WTC11 (cell line): ENCODE measurements around the gene ARMC8. TPM values are rescaled to one million over a fixed set of nuclear protein-coding genes. Genes with fewer than 3 reads are reported as not detected.

Experiments used
- ATAC-seq: fragments of 200-7000 bp; cut with Tn5 transposase; 2 replicates; pipeline ENCODE4 v1.10.0; 2021; ENCODE audit warnings: mild to moderate bottlenecking, moderate library complexity
- CTCF ChIA-PET: fragments of 300-600 bp; sonication (Branson Sonifier 250); formaldehyde crosslinking; loops from one replicate; lab custom pipeline; 2021; ENCODE audit warnings: antibody characterized with exemption; lab: Charles Lee
- POLR2A ChIA-PET: fragments of 350-600 bp; sonication (Branson Sonifier 250); formaldehyde crosslinking; loops from one replicate; lab custom pipeline; 2021; ENCODE audit warnings: antibody characterized with exemption; lab: Charles Lee
- DNase-seq: peaks from one replicate; pipeline ENCODE4 v3.0.0; 2021; ENCODE audit warnings: low spot score
- H3K27ac Mint-ChIP-seq: 2 replicates; pipeline ENCODE4 v1.8.0; 2021; ENCODE audit warnings: mixed read lengths
- H3K27me3 Mint-ChIP-seq: 2 replicates; pipeline ENCODE4 v1.8.0; 2021; ENCODE audit warnings: low read depth, mild to moderate bottlenecking, moderate library complexity, mixed read lengths
- H3K36me3 Mint-ChIP-seq: 2 replicates; pipeline ENCODE4 v1.8.0; 2021; ENCODE audit warnings: mixed read lengths
- H3K4me1 Mint-ChIP-seq: 2 replicates; pipeline ENCODE4 v1.8.0; 2022; ENCODE audit warnings: mixed read lengths
- H3K4me3 Mint-ChIP-seq: 2 replicates; pipeline ENCODE4 v1.8.0; 2021; ENCODE audit warnings: mild to moderate bottlenecking, moderate library complexity, mixed read lengths
- H3K9me3 Mint-ChIP-seq: 2 replicates; pipeline ENCODE4 v1.8.0; 2021; ENCODE audit warnings: mixed read lengths
- ATF1 ChIP-seq: sonication (generic); formaldehyde crosslinking; IDR thresholded peaks from 2 replicates; pipeline ENCODE4 v1.8.1; 2023; ENCODE audit warnings: mild to moderate bottlenecking, moderate library complexity, missing genetic modification reagents
- ELF4 ChIP-seq: sonication (generic); formaldehyde crosslinking; IDR thresholded peaks from 2 replicates; pipeline ENCODE4 v1.8.1; 2022; ENCODE audit warnings: low read depth, mild to moderate bottlenecking, moderate library complexity, missing genetic modification reagents
- FOXP4 ChIP-seq: sonication (generic); formaldehyde crosslinking; IDR thresholded peaks from 2 replicates; pipeline ENCODE4 v1.8.0; 2022; ENCODE audit warnings: mild to moderate bottlenecking, missing genetic modification reagents
- GRHL2 ChIP-seq: fragments of 250-450 bp; sonication (Bioruptor Pico); IDR thresholded peaks from 2 replicates; pipeline ENCODE4 v1.8.0; 2022; ENCODE audit warnings: mild to moderate bottlenecking, moderate library complexity; ENCODE audit not compliant: insufficient replicate concordance, severe bottlenecking
- HMGXB4 ChIP-seq: sonication (generic); formaldehyde crosslinking; IDR thresholded peaks from 2 replicates; pipeline ENCODE4 v1.8.1; 2023; ENCODE audit warnings: mild to moderate bottlenecking, moderate library complexity, missing genetic modification reagents
- MLX ChIP-seq: sonication (generic); formaldehyde crosslinking; IDR thresholded peaks from 2 replicates; pipeline ENCODE4 v1.8.1; 2023; ENCODE audit warnings: mild to moderate bottlenecking, missing genetic modification reagents, moderate library complexity
- NFE2L1 ChIP-seq: sonication (generic); formaldehyde crosslinking; IDR thresholded peaks from 2 replicates; pipeline ENCODE4 v1.8.1; 2023; ENCODE audit warnings: missing genetic modification reagents
- NFYB ChIP-seq: sonication (generic); formaldehyde crosslinking; conservative IDR thresholded peaks from 2 replicates; pipeline ENCODE4 v1.8.0; 2022; ENCODE audit warnings: low read depth, missing genetic modification reagents
- PRRX2 ChIP-seq: fragments of 250-450 bp; sonication (Bioruptor Pico); IDR thresholded peaks from 2 replicates; pipeline ENCODE4 v1.8.0; 2021; ENCODE audit warnings: mild to moderate bottlenecking
- RELA ChIP-seq: sonication (generic); formaldehyde crosslinking; IDR thresholded peaks from 2 replicates; pipeline ENCODE4 v1.8.1; 2022; ENCODE audit warnings: missing genetic modification reagents, mild to moderate bottlenecking, borderline replicate concordance
- RORB ChIP-seq: fragments of 250-450 bp; sonication (Bioruptor Pico); IDR thresholded peaks from 2 replicates; pipeline ENCODE4 v1.9.0; 2021; ENCODE audit warnings: mild to moderate bottlenecking
- SMAD4 ChIP-seq: sonication (generic); formaldehyde crosslinking; IDR thresholded peaks from 2 replicates; pipeline ENCODE4 v1.8.0; 2022; ENCODE audit warnings: mild to moderate bottlenecking, missing genetic modification reagents
- SOX15 ChIP-seq: fragments of 250-450 bp; sonication (Bioruptor Pico); IDR thresholded peaks from 2 replicates; pipeline ENCODE4 v1.9.0; 2021; ENCODE audit warnings: mild to moderate bottlenecking
- ZNF219 ChIP-seq: sonication (generic); formaldehyde crosslinking; IDR thresholded peaks from 2 replicates; pipeline ENCODE4 v1.8.0; 2023; ENCODE audit warnings: missing genetic modification reagents, mild to moderate bottlenecking, borderline replicate concordance
- ZNF232 ChIP-seq: sonication (generic); formaldehyde crosslinking; IDR thresholded peaks from 2 replicates; pipeline ENCODE4 v1.8.0; 2022; ENCODE audit warnings: mild to moderate bottlenecking, missing genetic modification reagents
- total RNA-seq: library from RNA; stranded (reverse); gene quantifications from 3 replicates; pipeline ENCODE4 v1.2.3, GENCODE V29; 2021
- TF ChIP-seq, protein P1 (sequence below): sonication (generic); formaldehyde crosslinking; IDR thresholded peaks from 2 replicates; pipeline ENCODE4 v1.8.0; 2023; ENCODE audit warnings: missing genetic modification reagents
- TF ChIP-seq, protein P2 (sequence below): sonication (generic); formaldehyde crosslinking; IDR thresholded peaks from 2 replicates; pipeline ENCODE4 v1.8.0; 2022; ENCODE audit warnings: mild to moderate bottlenecking, missing genetic modification reagents
- TF ChIP-seq, protein P3 (sequence below): sonication (generic); formaldehyde crosslinking; conservative IDR thresholded peaks from 2 replicates; pipeline ENCODE4 v1.8.1; 2023; ENCODE audit warnings: mild to moderate bottlenecking, low read depth, missing genetic modification reagents, moderate library complexity
- TF ChIP-seq, protein P4 (sequence below): sonication (generic); formaldehyde crosslinking; IDR thresholded peaks from 2 replicates; pipeline ENCODE4 v1.8.1; 2023; ENCODE audit warnings: mild to moderate bottlenecking, missing genetic modification reagents
- TF ChIP-seq, protein P5 (sequence below): sonication (generic); formaldehyde crosslinking; IDR thresholded peaks from 2 replicates; pipeline ENCODE4 v1.8.1; 2022; ENCODE audit warnings: mild to moderate bottlenecking, moderate library complexity, missing genetic modification reagents

The ARMC8 gene
- total RNA-seq, 1 experiment from 2014 or later = 44.9 TPM

DNA sequence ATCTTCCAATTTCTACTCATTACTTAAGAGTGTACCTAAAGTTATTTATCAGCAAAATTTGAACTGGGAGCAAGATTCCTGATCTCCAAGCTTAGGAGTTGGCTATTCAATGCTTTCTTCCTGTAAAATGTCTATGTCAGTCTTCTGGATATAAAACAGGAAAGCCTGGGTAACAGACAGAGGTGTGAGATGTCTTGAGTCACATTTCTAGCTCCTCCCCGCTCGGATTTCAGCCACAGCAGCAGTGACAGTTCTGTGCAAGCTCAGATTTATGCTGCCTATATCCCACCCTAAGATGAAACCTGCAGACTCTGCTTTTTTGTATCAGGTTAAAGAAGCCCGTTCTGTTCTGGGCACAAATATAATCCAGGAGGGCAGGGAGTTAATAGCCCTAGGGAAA, 2.1 kb upstream of the ARMC8 start:
- CTCF ChIA-PET = interaction anchor here (0.6 kb wide), 1 partner anchor 11 kb away, joined by 5 read pairs; no protein-coding TSS in a partner anchor
- no peak for DNase-seq
- Mint-ChIP-seq H3K9me3 (no peaks in the 10 kb centered on the region), H3K27ac (no peak overlapping the region)
- no peak for TF ChIP-seq RELA
- TF ChIP-seq SMAD4 (CRISPR knock-in tag) = no peak
- TF ChIP-seq, protein P1, sequence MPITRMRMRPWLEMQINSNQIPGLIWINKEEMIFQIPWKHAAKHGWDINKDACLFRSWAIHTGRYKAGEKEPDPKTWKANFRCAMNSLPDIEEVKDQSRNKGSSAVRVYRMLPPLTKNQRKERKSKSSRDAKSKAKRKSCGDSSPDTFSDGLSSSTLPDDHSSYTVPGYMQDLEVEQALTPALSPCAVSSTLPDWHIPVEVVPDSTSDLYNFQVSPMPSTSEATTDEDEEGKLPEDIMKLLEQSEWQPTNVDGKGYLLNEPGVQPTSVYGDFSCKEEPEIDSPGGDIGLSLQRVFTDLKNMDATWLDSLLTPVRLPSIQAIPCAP (CRISPR knock-in tag) = no peak
- no peak for TF ChIP-seq FOXP4
- TF ChIP-seq SOX15 = no peak
- TF ChIP-seq, protein P2, sequence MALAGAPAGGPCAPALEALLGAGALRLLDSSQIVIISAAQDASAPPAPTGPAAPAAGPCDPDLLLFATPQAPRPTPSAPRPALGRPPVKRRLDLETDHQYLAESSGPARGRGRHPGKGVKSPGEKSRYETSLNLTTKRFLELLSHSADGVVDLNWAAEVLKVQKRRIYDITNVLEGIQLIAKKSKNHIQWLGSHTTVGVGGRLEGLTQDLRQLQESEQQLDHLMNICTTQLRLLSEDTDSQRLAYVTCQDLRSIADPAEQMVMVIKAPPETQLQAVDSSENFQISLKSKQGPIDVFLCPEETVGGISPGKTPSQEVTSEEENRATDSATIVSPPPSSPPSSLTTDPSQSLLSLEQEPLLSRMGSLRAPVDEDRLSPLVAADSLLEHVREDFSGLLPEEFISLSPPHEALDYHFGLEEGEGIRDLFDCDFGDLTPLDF (CRISPR knock-in tag) = no peak
- no peak for TF ChIP-seq NFE2L1
- TF ChIP-seq PRRX2 (CRISPR knock-in tag) = no peak
- TF ChIP-seq, protein P3, sequence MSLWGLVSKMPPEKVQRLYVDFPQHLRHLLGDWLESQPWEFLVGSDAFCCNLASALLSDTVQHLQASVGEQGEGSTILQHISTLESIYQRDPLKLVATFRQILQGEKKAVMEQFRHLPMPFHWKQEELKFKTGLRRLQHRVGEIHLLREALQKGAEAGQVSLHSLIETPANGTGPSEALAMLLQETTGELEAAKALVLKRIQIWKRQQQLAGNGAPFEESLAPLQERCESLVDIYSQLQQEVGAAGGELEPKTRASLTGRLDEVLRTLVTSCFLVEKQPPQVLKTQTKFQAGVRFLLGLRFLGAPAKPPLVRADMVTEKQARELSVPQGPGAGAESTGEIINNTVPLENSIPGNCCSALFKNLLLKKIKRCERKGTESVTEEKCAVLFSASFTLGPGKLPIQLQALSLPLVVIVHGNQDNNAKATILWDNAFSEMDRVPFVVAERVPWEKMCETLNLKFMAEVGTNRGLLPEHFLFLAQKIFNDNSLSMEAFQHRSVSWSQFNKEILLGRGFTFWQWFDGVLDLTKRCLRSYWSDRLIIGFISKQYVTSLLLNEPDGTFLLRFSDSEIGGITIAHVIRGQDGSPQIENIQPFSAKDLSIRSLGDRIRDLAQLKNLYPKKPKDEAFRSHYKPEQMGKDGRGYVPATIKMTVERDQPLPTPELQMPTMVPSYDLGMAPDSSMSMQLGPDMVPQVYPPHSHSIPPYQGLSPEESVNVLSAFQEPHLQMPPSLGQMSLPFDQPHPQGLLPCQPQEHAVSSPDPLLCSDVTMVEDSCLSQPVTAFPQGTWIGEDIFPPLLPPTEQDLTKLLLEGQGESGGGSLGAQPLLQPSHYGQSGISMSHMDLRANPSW (CRISPR knock-in tag) = no peak
- TF ChIP-seq, protein P4, sequence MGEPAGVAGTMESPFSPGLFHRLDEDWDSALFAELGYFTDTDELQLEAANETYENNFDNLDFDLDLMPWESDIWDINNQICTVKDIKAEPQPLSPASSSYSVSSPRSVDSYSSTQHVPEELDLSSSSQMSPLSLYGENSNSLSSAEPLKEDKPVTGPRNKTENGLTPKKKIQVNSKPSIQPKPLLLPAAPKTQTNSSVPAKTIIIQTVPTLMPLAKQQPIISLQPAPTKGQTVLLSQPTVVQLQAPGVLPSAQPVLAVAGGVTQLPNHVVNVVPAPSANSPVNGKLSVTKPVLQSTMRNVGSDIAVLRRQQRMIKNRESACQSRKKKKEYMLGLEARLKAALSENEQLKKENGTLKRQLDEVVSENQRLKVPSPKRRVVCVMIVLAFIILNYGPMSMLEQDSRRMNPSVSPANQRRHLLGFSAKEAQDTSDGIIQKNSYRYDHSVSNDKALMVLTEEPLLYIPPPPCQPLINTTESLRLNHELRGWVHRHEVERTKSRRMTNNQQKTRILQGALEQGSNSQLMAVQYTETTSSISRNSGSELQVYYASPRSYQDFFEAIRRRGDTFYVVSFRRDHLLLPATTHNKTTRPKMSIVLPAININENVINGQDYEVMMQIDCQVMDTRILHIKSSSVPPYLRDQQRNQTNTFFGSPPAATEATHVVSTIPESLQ (CRISPR knock-in tag) = no peak
- no peak for TF ChIP-seq ATF1 (CRISPR knock-in tag)
- TF ChIP-seq HMGXB4 = no peak
- TF ChIP-seq, protein P5, sequence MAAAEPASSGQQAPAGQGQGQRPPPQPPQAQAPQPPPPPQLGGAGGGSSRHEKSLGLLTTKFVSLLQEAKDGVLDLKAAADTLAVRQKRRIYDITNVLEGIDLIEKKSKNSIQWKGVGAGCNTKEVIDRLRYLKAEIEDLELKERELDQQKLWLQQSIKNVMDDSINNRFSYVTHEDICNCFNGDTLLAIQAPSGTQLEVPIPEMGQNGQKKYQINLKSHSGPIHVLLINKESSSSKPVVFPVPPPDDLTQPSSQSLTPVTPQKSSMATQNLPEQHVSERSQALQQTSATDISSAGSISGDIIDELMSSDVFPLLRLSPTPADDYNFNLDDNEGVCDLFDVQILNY (CRISPR knock-in tag) = no peak
- TF ChIP-seq, all 79 proteins: peak for 0
- POLR2A ChIA-PET = no interaction called here
- Mint-ChIP-seq H3K4me1 (peaks cover 21% of the 10 kb centered on the region), H3K4me3 (no peak overlapping the region), H3K27me3 (peaks cover 38% of the 10 kb centered on the region), H3K36me3 (no peaks in the 10 kb centered on the region)
- no peak for ATAC-seq

- ChIA-PET CTCF (interaction anchor here (1.5 kb wide), 1 partner anchor 85 kb away, joined by 3 read pairs; no protein-coding TSS in a partner anchor), POLR2A (interaction anchor here (1.2 to 1.6 kb wide), 2 partner anchors 12 to 248 kb away, joined by 4 to 6 read pairs; partner anchors contain the start of genes DBR1 and ESYT3)
- H3K27me3 Mint-ChIP-seq = peaks cover 36% of the 10 kb centered on the region
- peaks cover 3% of the 10 kb centered on the region; the same call in 1 of the 2 replicates for H3K9me3 Mint-ChIP-seq
- peaks cover 21% of the 10 kb centered on the region for H3K4me1 Mint-ChIP-seq
- no peak for DNase-seq
- peaks cover 7% of the 10 kb centered on the region for H3K36me3 Mint-ChIP-seq
- H3K27ac Mint-ChIP-seq = no peak overlapping the region
- ATAC-seq = no peak
- H3K4me3 Mint-ChIP-seq = peak overlapping the region; percentile 95
- TF ChIP-seq NFYB (CRISPR knock-in tag) (no peak), MLX (CRISPR knock-in tag) (no peak), PRRX2 (CRISPR knock-in tag) (no peak), RELA (no peak), ZNF232 (CRISPR knock-in tag) (no peak), GRHL2 (no peak), NFE2L1 (no peak), ELF4 (no peak), ZNF219 (CRISPR knock-in tag) (no peak), RORB (CRISPR knock-in tag) (no peak)
Measured at GRCh38 chr3:138186221-138186620, 880 bp upstream of the ARMC8 start.
